ENCODE measurements around the gene CBX5.

DNA sequence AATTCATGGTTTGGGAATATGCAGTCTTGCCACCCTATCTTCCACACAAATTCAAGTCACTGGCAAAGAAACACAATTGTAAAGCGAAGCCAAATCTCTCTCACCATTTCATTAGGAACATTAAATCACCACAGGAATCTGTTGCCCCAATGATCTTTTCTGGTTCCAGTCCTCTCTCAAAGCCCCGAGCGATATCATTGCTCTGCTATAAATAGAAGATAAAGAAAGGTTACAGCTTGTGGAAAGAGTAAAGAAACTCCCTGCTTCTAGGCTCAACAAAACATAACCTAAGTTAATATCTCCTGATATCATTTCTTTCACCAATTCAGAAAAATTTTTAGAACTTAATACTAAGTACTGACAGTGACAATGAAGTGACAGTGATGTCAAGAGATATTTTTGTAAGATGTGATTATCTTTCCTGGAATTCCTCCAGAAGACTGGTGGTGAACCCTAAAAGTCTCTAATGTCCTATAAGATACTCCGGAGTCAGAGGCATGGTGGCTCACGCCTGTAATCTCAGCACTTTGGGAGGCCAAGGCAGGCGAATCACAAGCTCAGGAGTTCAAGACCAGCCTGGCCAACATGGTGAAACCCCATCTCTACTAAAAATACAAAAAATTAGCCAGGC is 33.8 kb downstream of the CBX5 start:
- TF ChIP-seq CTCF (IDR thresholded peaks at IDR 0.05; ENCODE audit: low read depth, low read length) (no peak), EZH2phosphoT487 (IDR thresholded peaks at IDR 0.05; ENCODE audit: low read depth) (no peak)
